ENCODE results near the gene NUDT10.
"Not testable (repeated sequence)": the region's sequence is repeated elsewhere in the genome, so short reads cannot be mapped to it uniquely, and the experiment has no call there.

NUDT10 gene

GRCh38 chrX:51332188-51332942, at the start of gene NUDT10:
Gene NUDT10, plus strand, starts transcription at chrX:51332822. Its CDS starts 144 bp downstream, at chrX:51332966.
- H3K4me3 ChIP-seq (ENCODE audit: low read depth, low read length), result no peak within 1 kb of the TSS
- TF ChIP-seq CTCF (IDR thresholded peaks at IDR 0.05; ENCODE audit: insufficient read depth, low read depth, low read length, missing control alignments), result no peak
- DNase-seq (ENCODE audit: low read depth), result peak; percentile 0

- DNase-seq (ENCODE audit: low read depth), result no peak
- no peak overlapping the region for H3K4me3 ChIP-seq (ENCODE audit: low read depth, low read length)
- no peak for TF ChIP-seq CTCF (IDR thresholded peaks at IDR 0.05; ENCODE audit: insufficient read depth, low read depth, low read length, missing control alignments)
These were observed 40.2 kb upstream of the NUDT10 start for GRCh38 chrX:51292421-51292820.

GRCh38 chrX:51296138-51296537, 36.5 kb upstream of the NUDT10 start:
- no peak overlapping the region for H3K4me3 ChIP-seq (ENCODE audit: low read depth, low read length)
- TF ChIP-seq CTCF (IDR thresholded peaks at IDR 0.05; ENCODE audit: insufficient read depth, low read depth, low read length, missing control alignments), result no peak
- DNase-seq (ENCODE audit: low read depth), result no peak

- no peak for TF ChIP-seq CTCF (IDR thresholded peaks at IDR 0.05; ENCODE audit: insufficient read depth, low read depth, low read length, missing control alignments)
- no peak for DNase-seq (ENCODE audit: low read depth)
- no peak overlapping the region for H3K4me3 ChIP-seq (ENCODE audit: low read depth, low read length)
These were observed 16.4 kb upstream of the NUDT10 start for GRCh38 chrX:51316271-51316670.

- not testable (repeated sequence) for H3K4me3 ChIP-seq (ENCODE audit: low read depth, low read length)
These were observed 542 bp downstream of the NUDT10 start for GRCh38 chrX:51332943-51333785.

GRCh38 chrX:51334276-51334675, 1.7 kb downstream of the NUDT10 start:
- no peak for DNase-seq (ENCODE audit: low read depth)
- H3K4me3 ChIP-seq (ENCODE audit: low read depth, low read length), result no peak overlapping the region
- no peak for TF ChIP-seq CTCF (IDR thresholded peaks at IDR 0.05; ENCODE audit: insufficient read depth, low read depth, low read length, missing control alignments)

More at GRCh38 chrX:51332943-51333785, 542 bp downstream of the NUDT10 start:
- DNase-seq (ENCODE audit: low read depth), result not testable (repeated sequence)

- peak; percentile 24 for TF ChIP-seq CTCF (IDR thresholded peaks at IDR 0.05; ENCODE audit: insufficient read depth, low read depth, low read length, missing control alignments)
- peak; percentile 18 for DNase-seq (ENCODE audit: low read depth)
- H3K4me3 ChIP-seq (ENCODE audit: low read depth, low read length), result no peak overlapping the region
These were observed 4.0 kb downstream of the NUDT10 start for GRCh38 chrX:51336584-51336983.

Measured in GM12865 (cell line).